GM19463 (cell line): ENCODE results near the gene GOLGA6D.
"Not testable (repeated sequence)": the region's sequence is repeated elsewhere in the genome, so short reads cannot be mapped to it uniquely, and the experiment has no call there.

Experiments
- ATAC-seq: cut with Tn5 transposase; IDR thresholded peaks from one replicate; pipeline ENCODE4 v1.9.1; 2021; ENCODE audit warnings: mild to moderate bottlenecking, moderate library complexity; ENCODE audit not compliant: unreplicated experiment

The GOLGA6D gene

GRCh38 chr15:75284152-75284551, 1.5 kb downstream of the GOLGA6D start:
- not testable (repeated sequence) for ATAC-seq

DNA sequence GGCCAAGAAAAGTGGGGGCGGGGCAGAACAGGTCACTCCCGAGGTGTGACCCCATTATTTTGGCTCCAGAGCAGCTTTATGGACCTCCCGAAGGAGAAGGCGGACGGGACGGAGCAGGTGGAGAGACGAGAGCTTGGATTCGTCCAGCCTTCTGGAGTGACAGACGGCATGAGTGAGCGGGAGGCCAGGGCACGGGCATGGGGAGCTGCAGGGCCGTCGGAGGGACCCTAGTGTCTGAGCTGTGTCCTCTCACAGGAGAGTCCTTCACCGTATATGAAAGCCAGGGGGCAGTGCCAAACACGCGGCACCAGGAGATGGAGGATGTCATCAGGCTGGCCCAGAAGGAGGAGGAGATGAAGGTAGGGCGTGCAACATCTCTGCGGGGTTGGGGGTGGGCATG, 11.0 kb downstream of the GOLGA6D start:
- not testable (repeated sequence) for ATAC-seq

DNA sequence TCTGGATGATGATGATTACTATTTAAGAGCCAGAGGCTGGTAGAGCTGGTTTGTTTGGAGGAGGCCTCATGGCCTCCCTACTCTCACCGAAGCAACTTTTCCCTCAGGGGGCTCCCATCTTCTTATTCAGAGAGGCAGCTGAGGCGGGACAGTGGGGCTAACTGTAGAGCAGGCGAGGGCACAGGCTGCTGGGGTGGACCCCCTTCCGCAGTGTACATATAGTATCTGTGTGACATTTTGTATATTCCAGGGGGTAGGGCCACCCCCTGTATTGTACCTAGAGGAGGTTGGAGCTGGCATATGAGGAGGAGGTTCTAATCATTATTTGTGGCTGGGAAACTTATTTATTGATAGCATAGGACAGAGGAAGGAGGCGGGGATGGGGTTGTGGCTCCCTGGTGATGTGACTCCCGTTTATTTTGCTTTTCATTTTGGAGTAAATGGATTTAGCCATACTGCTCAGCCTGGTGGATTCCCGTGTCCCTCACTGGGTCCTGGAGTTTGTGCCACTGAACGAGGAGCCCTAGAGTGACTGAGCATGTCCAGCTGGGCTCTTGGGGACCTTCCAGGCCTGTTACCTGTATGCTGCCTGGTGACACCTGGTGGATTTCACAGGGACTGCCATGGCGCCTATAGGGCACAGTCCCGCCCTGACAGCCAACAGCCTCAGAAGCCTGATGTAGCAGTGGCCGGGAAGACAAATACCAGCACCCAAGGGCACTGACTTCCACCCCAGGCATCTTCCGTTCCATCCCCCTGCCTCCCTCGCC, 16.1 kb downstream of the GOLGA6D start:
- not testable (repeated sequence) for ATAC-seq

DNA sequence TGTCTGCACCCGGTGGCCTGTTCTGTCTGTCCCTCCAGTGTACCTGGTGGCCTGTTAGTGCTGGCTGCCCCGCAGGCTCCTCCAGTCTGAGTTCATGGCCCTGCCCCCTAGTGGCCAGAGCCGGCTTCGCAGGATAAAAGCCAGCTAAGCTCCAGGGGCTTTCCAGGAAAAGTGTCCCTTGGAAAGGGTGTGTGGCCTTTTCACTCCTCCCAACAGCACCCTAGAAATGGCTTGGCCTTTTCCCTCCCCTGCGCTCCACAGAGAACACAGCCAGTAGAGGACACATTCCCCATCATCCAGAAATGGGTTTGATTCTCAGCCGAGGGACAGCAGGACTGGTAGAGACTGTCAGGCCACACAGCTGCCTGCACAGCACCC, 16.7 kb downstream of the GOLGA6D start:
- ATAC-seq, result not testable (repeated sequence)

GRCh38 chr15:75300026-75300425, 17.4 kb downstream of the GOLGA6D start:
- not testable (repeated sequence) for ATAC-seq

DNA sequence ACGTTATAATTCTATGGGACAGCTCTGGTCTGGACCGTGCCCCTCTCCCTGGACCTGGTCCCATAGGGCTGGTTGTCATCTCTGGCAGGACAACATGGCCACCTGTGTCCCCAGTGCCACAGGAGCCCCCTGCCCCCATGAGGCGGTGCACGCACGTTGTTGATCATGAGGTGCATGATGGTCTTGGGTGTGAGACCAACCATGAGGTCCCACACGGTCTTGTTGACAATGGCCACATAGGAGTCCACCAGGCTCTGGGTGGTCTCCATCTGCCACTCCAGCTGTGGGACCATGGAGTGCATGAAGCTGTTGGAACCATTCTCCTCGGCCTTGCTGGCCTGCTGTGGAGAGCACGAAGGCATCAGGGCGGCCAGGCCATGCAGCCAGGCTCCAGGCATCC, 19.7 kb downstream of the GOLGA6D start:
- no peak for ATAC-seq

DNA sequence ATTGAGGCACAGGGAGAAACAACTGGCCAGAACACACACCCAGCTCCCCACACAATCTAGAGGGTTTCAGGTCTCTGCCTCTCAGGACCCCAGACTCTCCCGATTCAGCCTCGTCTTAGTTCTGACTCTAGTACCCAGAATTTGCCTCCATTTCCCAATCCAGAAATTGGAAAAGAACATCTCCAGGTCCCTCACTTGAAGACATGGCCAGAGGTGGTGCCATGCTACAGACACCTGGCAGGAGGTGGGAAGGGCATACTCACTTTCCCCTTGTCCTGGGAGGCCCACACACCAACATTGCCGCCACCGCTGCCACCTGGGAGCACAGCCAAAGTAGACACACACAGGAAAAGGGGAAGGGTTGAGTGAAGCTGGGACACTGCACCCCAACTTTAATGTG, 20.1 kb downstream of the GOLGA6D start:
- not testable (repeated sequence) for ATAC-seq

- no peak for ATAC-seq
Observed at GRCh38 chr15:75306188-75306587, 23.6 kb downstream of the GOLGA6D start.

- ATAC-seq, result no peak
Observed at GRCh38 chr15:75307778-75308390, 25.2 kb downstream of the GOLGA6D start.

- ATAC-seq, result no peak
Observed at GRCh38 chr15:75309711-75310110, 27.1 kb downstream of the GOLGA6D start.

DNA sequence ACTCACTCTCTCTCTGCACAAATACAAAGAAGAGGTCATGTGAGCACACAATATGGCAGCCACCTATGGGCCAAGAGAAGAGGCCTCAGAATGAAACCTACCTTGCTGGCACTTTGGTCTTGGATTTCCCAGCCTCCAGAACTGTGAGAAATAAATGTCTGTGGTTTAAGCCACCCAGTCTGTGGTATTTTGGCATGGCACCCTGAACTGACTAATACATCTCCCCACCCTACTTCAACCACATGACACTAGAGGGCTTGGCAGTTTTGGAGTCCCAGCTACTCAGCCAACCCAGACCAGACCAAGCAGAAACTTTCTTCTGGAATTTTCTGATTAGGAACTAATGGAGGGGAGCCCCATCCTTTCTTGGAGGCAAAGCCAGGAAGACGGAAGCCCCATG, 29.9 kb downstream of the GOLGA6D start:
- not testable (repeated sequence) for ATAC-seq

DNA sequence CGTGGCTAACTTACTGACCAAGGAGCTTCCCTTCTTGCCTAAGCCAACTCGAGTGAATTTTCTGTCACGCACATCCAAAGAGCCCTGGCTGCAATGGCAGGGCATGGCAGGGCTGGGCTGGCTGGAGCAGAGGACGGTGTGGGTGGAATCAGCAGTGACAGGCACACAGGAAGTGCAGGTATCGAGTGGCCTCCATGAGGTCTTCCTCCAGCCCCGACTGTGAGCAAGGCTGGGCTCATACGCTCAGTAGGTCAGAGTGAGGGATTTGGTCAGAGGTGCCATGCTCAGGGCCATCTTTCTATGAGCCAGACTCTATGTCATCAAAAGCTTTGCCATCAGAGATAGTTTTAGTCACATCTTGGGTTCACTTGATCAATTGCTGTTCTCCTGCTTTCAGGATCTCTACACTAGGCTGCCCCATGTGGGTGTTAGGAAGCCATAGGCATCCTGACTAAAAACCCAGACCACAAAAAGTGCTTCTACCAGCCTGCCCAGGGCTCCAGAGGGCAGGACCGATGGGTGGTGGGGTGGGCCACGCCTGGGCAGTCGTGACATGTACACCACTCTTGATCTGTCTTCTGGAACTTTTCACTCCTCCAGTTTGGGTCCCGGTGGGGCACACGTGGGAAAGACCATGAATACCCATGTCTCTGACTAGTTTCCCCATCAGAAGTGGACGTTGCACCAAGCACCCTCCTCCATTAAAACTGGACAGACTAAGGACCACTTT, 30.6 kb downstream of the GOLGA6D start:
- no peak for ATAC-seq

DNA sequence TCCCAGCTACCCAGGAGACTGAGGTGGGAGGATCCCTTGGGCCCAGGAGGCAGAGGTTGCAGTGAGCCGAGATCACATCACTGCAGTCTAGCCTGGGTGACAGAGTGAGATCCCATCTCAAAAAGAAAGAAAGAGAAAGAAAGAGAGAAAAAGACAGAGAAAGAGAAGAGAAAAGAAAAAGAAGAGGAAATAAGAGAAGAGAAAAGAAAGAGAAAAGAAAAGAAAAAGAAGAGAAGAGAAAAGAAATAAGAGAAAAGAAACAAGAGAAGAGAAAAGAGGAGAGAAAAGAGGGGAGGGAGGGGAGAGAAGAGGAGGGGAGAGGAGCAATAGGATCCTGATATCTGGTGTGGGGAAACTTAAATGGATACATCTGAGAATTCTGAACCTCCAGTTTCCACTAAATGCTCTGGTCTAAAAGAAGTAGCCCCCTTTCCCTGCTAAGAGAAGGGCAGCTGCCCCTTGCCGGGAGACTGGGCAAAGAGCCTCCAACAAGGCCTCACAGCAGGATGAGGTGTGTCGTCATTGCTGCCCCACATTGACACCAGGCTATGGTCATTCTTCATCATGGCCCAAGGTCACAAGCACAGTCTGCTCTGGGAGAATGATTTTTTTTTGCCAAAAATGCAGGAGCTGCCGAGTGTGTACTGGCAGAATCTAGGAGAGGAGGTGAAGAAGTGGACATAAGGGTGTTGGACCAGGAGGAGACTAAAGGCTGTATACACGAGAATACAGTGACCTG, 32.1 kb downstream of the GOLGA6D start:
- no peak for ATAC-seq

GRCh38 chr15:75319231-75319897, 36.7 kb downstream of the GOLGA6D start:
- not testable (repeated sequence) for ATAC-seq

DNA sequence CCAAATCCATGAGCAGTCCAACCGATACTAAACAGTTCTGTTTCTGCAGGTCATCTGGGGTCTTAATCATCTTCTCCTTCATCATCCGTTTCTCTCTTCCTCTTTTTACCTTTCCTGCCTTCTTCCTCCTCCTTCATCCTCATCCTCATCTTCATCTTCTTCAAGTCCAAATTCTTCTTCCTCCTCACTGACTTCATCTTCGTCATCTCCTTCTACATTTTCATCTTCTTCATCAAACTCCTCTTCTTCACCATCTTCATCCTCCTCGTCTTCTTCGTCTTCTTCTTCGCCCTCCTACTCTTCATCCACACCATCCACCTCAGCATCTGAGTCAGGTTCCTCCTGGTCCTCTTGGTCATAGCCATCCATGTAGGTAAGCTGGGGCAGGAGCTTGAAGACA, 39.1 kb downstream of the GOLGA6D start:
- ATAC-seq, result no peak

DNA sequence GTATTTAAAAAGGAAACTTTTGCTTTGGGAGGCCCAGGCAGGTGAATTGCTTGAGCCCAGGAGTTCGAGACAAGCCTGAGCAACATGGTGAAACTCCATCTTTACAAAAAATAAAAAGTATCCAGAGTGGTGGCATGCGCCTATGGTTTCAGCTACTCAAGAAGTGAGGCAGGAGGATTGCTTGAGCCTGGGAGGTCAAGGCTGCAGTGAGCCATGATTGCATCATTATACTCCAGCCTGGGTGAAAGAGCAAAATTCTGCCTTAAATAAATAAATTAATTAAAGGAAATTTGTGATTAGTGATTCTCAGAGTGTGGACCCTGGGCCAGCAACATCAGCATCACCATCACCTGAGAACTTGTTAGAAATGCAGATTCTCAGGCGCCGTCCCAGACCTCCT, 43.3 kb downstream of the GOLGA6D start:
- no peak for ATAC-seq

DNA sequence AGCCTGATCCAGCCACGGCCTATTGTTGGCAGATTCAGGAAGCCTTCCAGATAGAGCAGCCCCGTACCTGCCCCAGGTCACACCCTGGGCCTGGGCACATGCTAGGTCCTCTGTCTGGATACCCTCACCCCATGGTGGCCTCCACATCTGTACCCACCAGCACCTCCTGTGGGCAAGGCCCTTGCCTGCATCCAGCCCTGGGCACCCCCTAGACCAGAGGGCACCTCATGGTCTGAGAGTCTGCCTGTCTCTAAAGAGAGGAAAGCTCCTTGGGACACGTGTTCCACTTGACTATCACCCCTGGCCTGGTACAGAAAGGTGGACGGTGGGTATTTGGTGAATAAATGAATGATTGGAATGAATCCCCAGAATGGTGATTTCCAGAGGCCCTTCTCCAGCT, 44.4 kb downstream of the GOLGA6D start:
- ATAC-seq, result no peak

DNA sequence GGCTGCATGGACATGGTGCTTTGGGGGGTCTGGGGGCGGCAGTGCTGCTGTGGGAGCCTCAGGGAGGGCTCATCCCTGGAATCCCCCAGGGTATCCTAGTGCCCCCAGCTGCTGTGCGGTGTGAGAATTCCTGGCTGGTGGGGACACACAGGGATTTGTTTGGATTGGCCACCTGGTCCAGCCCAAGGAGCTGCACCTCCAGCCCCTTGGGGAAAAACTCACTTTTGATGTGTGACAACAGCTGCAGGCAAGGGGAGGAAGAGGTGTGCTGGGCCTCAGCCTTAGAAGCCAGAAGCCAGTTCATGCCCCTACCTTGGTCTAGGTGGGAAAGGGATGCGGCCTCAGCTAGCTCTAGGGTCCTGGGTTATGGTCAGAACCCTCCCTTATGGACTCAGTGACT, 44.9 kb downstream of the GOLGA6D start:
- no peak for ATAC-seq

DNA sequence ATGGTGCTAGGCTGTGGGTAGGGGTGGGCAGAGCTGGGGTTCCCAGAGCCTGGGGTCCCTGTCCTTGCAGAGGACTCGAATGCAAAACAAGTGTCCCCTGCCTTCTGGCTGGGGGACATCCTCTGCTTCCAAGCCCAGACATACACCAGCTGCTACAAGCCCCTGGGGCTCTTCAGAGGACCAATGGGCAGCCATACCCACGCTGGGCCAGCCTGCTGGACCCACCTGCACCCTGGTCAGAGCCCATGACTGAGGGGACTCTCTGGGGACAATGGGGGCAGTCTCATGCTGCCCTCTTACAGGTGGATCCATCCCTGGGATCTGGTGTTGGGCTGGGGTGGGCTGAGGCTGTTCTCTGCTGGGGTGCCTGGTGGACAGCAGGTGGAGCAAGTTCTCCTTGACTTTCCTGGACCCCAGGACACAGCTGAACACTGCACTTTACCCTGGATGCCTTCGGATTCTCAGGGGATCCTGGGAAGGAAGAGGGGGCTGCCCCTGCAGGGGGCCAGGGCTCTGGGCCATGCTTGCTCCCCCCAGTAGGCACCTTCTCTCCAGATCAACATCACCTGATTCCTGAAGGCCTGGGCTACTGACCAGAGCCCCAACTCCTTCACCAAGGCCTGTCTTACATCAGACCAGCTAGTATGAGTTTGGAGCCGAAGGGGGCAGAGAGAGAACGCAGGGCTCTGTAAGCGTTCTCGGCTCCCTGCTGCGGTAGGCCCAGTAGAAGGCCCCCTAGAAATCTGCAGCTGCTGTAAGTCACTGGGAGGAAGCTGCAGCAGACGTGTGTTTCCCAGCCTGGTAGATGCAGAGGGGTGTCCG, 46.1 kb downstream of the GOLGA6D start:
- ATAC-seq, result no peak

- ATAC-seq, result no peak
Observed at GRCh38 chr15:75329571-75329970, 46.9 kb downstream of the GOLGA6D start.
